NCI-H82 treated with DMSO at 0.1 percent for 48 hours (cell line): ENCODE results near the gene EVX1.

Experiments used
- DNase-seq: peaks from one replicate; lab custom pipeline; 2025; ENCODE audit not compliant: unreplicated experiment; lab: John Stamatoyannopoulos, UW

Gene EVX1

GRCh38 chr7:27229448-27229847 lies 13.2 kb upstream of the EVX1 start:
- no peak for DNase-seq

GRCh38 chr7:27235387-27236311 lies 7.0 kb upstream of the EVX1 start:
- DNase-seq = no peak

- no peak for DNase-seq
These were observed 4.8 kb upstream of the EVX1 start for GRCh38 chr7:27237735-27238334.

GRCh38 chr7:27238979-27239386 lies 3.6 kb upstream of the EVX1 start:
- DNase-seq = no peak

- DNase-seq = no peak
These were observed 3.1 kb upstream of the EVX1 start for GRCh38 chr7:27239387-27240014.

- DNase-seq = no peak
These were observed 2.4 kb upstream of the EVX1 start for GRCh38 chr7:27240015-27240731.

- no peak for DNase-seq
These were observed 1.2 kb upstream of the EVX1 start for GRCh38 chr7:27241189-27242056.

- DNase-seq = no peak
These were observed 448 bp upstream of the EVX1 start for GRCh38 chr7:27242154-27242553.

- DNase-seq = no peak
These were observed 950 bp downstream of the EVX1 start for GRCh38 chr7:27243340-27244163.

- DNase-seq = no peak
These were observed 2.0 kb downstream of the EVX1 start for GRCh38 chr7:27244488-27245123.

- DNase-seq = no peak
These were observed 2.7 kb downstream of the EVX1 start for GRCh38 chr7:27245124-27245797.

- DNase-seq = no peak
These were observed 3.4 kb downstream of the EVX1 start for GRCh38 chr7:27245798-27246691.

- DNase-seq = no peak
These were observed 4.4 kb downstream of the EVX1 start for GRCh38 chr7:27247000-27247399.

GRCh38 chr7:27247452-27248426 lies 5.1 kb downstream of the EVX1 start:
- DNase-seq = no peak

- DNase-seq = no peak
These were observed 5.8 kb downstream of the EVX1 start for GRCh38 chr7:27248427-27248806.
